Frontal cortex (tissue), 4 donors: ENCODE results near the gene NPHP1. TPM values are rescaled to one million over a fixed set of nuclear protein-coding genes. Genes with fewer than 3 reads are reported as not detected.
A peak's percentile ranks its signal among the peaks of the same experiment; 100 is the strongest.
"Not testable (repeated sequence)": the region's sequence is repeated elsewhere in the genome, so short reads cannot be mapped to it uniquely, and the experiment has no call there.

ENCODE experiments used
- DNase-seq, 2 donors: peaks; one replicate each; pipeline ENCODE4 v3.0.0; 2012; ENCODE audit warnings: low spot score in 2 of 2
- FAIRE-seq: peaks from 2 replicates; lab custom pipeline; 2012; peaks lifted over from hg19 to GRCh38; lab: Jason Lieb, UNC
- total RNA-seq: library from RNA; depleted of rRNA; stranded (reverse); fragments of >200 nt; gene quantifications from one replicate; pipeline ENCODE4 v1.2.3, GENCODE V29; 2014
- donor health status: control.
- donor health status: control.
- donor health status: control.

The NPHP1 gene
- total RNA-seq, result 7.3 TPM

DNA sequence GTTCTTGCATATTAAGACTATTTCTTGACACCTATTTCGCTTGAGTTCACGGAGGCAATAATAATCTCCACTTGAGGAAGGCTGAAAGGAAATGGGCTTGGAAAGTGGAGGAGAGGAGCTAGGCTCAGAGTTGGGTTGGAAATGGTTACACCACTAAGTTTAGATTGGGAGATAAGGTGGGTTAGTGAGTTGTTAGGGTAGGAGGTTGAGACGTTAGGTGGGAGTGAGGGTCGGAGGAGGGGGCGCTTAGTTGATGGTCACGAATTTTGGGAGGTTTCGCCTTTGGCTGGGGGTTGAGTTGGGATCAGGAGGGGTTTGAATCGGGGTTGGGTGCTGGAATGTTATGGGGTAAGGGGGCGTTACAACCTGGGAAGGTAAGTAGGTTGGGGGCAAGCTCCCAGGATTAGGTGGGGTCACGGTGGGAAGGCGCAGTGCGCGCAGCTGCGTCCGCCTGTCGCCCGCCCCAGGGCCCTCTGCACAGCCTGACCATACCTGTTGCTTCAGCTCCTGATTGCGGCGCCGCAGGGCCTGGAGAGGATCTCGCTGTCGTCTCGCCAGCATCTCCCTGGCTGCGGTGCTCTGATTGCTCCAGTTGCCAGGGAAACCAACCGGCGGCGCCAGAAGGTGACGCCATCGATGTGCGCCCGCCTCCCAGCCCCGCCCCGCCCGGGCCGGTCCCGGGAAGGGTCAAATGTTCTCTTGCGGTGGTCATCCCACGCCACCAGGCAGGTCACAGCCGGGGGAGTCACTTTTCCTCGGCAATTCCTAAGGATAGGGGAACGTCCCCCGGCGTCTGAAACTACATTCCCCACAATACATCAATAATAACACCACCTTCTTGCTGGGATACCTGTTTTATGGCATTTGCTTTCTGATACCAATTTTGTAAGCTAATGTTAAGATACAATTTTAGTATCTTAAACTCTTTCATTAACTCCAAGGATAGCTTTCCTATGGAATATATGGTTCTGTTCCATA lies at the start of gene NPHP1:
TSS of gene NPHP1 (minus strand) at position 606 of the 978 bp plus-strand sequence. CDS start at position 561, 45 bp downstream.
- FAIRE-seq, result no peak
- DNase-seq, result peak; percentile 85 to 95

DNA sequence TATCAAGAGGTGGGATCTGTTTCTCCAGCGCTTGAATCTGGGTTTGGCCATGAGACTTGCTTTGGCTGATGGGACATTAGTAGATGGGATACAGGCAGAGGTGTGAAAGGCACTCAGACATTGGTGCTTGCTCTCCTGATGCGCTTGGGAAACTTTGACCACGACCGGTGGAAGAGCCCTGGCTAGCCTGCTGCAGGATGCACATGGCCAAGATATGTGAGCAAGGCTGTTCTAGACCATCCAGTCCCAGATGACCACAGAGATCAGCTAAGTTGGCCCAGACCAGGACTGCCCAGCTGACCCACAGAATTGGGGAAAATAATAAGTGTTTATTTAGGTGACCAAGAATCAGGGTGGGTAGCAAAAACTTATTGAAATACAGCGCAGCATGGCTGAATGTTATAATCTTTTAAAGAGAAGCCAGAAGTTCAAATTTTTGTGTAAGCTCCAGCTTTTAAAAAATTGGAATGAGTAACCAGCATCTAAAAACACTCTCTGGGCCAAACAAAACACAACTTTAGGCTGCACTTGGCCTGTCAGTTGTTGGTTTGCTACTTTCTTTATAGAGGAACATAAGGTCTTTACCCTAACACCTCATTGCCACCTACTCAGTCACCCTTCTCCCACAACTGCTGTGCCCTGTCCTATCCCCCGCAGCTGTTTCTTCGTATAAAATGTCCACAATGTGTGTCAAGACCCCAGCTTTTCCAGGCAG lies 43.4 kb upstream of the NPHP1 start:
- not testable (repeated sequence) for FAIRE-seq, DNase-seq

DNA sequence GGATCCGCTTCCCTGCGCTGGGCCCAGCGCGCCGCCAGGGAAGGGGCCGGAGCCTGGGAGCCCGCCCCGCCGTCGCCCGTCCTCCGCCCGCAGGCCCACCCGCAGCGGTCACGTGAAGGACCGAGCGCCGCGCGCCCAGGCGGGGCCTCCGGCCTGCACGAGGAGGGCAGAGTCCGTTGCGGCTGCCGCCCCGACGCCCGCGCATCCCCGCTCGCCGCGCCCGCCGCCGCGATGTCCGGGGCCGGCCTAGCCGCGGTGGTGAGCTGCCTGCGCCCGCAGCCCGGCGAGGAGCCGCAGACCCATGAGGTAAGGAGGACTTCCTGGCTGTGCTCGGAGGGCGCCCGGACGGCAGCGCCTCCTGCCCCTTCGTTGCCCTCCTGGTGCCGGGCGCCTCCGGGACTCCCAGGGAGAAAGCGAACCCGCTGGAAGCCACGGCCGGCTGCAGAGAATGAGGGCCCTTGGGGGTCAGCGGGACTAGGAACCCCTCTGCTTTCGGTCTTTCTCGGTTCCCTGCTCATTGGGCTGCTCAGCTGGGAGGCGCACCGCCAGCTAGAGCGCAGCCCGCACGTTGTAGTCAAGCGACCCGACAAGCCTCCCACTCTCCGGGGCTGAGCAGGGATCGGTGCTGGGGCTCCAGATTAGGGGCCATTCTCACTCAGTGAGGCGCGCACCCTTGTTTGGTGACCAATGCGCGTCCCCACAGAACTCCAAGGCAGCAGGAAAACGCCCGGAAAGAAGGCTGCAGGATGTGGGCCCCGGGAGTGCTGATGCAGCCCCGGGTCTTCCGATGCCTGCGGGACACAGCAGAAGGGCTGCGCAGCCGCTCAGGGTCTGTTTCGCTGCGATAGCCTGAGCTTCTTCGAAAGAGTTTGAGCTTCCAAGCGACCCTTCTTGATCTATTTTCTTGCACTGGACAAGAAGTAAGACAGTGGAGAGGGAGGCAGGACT lies 40.9 kb upstream of the NPHP1 start:
- DNase-seq, FAIRE-seq: not testable (repeated sequence)

DNA sequence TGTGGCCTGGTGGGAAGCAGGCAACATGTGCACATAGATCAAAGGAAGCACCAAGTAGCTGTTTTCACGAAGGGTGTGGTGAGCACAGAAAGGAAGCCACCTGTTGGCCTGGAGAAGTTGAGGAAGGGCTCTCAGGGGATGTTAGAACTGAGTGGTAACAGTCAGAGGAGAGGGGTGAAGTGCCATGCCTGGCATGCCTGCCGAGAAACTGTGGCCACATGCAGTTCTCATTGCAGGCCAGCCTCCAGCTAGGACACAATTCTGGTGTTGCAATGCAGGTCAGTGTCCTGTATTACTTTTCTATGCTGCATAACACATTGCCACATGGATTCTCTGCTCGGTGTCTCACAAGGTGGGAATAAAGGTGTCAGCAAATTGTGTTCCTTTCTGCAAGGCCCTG lies 38.5 kb upstream of the NPHP1 start:
- DNase-seq, FAIRE-seq: not testable (repeated sequence)

DNA sequence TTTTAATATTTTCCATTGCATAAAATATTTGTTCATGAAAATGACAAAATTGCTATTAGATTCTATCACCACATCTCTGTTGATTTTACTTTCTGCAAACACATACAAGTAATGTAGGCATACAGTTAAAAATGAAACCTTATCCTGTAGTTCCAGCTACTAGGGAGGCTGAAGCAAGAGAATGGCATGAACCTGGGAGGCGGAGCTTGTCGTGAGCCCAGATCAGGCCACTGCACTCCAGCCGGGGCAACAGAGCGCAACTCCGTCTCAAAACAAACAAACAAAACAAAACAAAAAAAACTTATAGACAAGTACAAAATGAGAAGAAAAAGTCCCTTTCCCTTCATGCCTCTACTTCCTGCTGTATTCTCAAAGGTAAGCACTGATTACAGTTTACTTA lies 29.7 kb upstream of the NPHP1 start:
- not testable (repeated sequence) for DNase-seq, FAIRE-seq

DNA sequence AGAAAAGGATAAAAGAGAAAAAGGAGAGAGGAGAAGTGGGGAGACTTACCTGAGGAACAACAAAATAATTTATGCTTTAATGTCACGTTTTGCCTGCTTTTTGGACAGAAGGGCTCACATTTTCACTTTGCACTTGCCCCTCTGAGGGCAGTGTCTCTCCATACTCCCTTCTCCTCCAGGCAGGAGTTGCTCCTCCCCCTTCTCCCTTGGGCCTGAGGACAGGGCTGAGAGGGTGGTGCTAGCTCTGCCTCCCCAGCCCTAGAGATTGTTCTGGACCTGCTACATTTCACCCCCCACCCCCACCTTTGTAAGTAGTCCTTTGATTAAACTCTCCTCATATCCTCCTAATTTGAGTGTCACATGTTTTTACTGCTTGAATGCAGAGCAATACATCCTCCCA lies 25.1 kb upstream of the NPHP1 start:
- not testable (repeated sequence) for DNase-seq, FAIRE-seq

DNA sequence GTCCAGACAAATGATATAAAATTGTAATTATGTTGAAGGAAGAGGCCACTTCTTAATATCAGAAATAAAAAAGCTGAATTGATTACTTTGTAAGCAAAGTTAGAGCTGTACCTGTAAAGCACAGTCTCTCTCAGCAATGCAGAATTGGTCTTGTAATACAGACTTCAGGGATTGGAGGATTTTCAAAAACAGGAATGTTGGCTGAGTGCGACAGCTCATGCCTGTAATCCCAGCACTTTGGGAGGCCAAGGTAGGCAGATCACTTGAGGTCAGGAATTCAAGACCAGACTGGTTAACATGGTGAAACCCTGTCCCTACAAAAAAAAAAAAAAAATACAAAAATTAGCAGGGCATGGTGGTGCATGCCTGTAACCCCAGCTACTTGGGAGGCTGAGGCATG lies 17.8 kb upstream of the NPHP1 start:
- not testable (repeated sequence) for FAIRE-seq, DNase-seq

DNA sequence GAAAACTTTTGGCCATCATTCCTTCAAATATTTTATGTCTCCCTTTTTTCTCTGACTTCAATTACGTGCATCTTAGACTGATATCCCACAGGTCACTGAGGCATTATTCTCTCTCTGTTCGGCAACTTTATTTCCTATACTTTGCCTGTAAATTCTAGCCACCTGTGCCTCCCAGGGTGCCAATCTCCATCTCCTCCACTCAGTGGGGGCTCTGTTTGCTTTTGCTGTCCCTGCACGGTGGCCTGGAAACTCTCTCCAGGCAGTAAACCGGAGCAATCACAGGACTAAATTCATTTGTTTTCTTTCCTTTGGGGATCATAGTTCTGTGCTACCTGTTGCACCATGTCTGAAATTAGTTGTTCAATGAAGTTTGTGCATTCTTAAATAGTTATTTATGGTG lies 17.1 kb upstream of the NPHP1 start:
- FAIRE-seq (no peak), DNase-seq (no peak)

DNA sequence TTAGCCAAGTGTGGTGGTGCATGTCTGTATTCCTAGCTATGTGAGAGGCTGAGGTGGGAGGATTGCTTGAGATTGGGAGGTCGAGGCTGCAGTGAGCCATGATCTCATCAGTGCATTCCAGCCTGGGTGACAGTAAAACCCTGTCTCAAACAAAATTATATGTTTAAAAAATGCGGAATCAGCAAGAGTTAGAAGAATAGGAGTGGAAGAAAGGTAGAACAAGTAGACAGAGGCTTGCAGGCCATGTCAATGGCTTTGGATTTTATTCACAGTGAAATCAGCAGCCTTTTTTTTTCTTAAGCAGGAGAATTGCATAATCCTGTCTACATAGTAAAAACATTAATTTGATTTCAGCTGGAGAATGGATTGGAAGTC lies 15.4 kb upstream of the NPHP1 start:
- no peak for FAIRE-seq
- DNase-seq, result no peak

DNA sequence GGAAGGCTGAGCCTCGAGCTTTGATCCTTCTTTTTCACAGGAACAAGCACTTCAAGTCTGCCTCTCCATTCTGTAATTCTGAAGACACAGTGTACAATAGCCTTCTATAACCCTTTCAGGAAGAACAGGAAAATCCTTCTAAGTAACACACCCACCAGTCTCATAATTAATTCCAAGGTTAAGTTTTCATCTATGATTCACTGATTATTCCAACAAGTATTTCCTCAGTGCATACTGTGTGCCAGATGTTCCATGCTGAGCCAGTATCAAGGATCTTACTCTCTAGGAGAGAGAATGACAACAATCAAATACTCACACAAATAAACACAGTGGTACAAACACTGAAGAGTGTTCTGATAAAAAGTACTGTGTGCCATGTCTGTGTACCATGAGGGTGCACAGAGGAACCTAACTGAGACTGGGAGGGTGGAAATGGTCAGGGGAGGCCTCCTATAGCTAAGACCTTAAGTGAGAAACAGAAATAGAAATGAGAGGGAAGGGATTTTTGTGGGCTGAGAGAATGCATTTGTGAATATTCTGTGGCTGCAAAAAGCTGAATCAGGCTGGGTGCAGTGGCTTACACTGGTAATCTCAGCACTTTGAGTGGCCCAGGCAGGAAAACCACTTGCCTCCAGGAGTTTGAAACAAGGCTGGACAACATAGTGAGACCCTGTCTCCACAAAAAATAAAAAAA lies 14.8 kb upstream of the NPHP1 start:
- FAIRE-seq, result no peak

DNA sequence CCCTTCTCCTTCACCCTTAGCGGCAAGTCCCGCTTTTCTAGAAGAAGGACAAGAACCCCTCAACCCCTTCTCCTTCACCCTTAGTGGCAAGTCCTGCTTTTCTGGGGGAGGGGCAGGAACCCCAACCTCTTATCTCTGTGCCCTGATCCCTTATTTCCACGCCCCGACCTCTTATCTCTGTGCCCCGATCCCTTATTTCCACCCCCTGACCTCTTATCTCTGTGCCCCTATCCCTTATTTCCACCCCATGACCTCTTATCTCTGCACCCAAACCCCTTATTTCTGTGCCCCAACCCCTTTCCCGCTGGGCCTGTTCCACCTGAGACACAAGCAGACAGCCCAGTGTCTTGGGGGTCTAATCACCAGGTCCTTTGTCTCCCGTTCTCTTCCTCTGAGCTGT lies 14.1 kb upstream of the NPHP1 start:
- not testable (repeated sequence) for FAIRE-seq

More for the DNA sequence above, 14.8 kb upstream of the NPHP1 start:
- no peak for DNase-seq

DNA sequence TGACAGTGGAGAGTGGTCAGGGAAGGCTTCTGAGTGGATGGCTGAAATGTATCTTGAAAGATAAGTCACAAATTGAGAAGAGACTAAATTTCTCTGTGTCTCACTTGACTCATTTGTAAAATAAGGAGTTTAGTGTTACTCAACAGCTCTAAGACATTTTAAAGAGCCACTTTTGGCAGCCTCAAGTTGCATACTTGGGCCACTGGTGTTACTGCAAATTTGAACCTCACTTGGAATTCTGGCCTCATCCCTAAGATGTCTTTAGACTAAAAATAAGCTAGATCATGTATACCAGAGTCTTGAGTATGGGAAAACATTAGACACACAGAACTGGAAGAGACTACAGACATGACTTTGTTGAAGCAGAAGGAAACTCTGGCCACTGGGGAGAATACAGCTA lies 12.0 kb upstream of the NPHP1 start:
- no peak for FAIRE-seq
- DNase-seq, result no peak

More for the DNA sequence above, 14.1 kb upstream of the NPHP1 start:
- not testable (repeated sequence) for DNase-seq

DNA sequence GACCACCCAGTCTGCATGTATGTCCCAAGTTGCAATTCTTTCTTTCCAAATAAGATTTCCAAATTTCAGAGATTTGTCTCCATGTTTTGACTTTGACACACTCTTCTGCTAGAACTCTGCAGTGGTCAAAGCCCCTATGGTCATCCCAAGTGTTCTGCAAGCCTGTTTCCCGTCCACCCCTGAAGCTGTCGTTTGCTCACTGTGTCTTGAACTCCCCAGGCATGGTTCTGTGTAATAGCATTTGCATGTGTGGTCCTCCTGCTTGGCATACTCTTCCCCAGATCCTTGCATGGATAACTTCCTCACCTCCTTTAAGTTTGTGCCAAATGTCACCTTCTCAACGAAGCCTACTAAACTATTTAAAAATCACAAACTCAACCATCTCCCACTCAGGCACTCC lies 11.4 kb upstream of the NPHP1 start:
- no peak for DNase-seq
- no peak for FAIRE-seq

DNA sequence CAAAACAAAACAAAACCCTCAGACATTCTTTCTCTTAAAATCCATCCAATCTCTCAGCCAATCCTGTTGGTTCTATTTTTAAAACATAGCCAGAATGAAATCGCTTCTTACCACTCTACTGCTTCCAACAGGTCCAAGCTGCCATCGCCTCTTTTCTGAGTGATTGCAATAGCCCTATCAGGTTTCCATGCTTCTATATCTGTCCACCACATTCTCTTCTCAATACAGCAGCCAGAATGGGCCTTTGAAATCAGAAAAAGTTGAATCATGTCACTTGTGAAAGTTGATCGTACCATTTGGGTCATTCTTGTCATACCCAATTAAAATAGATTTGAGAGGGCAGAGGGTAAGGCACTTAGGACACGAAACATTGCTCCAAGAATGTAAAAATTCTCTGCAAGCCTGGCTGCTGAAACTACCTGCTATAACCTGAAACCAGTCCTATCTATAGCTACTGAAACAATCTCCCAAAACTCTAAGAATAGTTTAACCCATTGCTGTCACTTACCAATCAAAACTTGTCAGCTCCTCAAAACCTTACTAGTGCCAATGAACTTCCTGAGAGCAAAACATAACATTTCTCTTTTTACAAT lies 10.8 kb upstream of the NPHP1 start:
- FAIRE-seq (no peak), DNase-seq (no peak)

DNA sequence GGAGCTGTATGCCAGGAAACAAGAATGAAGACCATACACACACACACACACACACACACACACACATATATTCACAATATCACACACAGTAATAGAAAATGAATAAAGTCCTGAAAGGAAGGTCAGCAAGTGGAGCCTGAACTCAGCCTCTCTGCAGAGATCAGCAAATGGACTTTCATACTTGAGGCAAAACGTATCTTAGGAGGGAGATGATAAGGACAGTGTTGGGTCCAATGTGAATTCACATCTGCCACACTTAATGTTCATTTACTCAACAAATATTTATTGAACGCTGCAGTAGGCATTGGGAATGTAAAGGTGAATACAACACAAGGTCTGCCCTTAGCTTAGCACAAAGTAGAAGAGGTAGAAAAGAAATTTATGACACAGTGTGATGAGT lies 10.3 kb upstream of the NPHP1 start:
- FAIRE-seq, result no peak
- no peak for DNase-seq

DNA sequence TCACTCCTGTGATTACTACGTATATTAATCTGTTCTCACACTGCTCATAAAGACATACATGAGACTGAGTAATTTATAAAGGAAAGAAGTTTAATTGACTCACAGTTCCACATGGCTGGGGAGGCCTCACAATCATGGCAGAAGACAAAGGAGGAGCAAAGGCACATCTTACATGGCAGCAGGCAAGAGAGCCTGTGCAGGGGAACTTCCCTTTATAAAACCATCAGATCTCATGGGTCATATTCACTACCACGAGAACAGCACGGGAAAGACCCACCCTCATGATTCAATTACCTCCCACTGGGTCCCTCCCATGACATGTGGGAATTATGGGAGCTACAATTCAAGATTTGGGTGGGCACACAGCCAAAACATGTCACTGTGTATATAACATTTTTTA lies 8.7 kb upstream of the NPHP1 start:
- FAIRE-seq, DNase-seq: not testable (repeated sequence)

DNA sequence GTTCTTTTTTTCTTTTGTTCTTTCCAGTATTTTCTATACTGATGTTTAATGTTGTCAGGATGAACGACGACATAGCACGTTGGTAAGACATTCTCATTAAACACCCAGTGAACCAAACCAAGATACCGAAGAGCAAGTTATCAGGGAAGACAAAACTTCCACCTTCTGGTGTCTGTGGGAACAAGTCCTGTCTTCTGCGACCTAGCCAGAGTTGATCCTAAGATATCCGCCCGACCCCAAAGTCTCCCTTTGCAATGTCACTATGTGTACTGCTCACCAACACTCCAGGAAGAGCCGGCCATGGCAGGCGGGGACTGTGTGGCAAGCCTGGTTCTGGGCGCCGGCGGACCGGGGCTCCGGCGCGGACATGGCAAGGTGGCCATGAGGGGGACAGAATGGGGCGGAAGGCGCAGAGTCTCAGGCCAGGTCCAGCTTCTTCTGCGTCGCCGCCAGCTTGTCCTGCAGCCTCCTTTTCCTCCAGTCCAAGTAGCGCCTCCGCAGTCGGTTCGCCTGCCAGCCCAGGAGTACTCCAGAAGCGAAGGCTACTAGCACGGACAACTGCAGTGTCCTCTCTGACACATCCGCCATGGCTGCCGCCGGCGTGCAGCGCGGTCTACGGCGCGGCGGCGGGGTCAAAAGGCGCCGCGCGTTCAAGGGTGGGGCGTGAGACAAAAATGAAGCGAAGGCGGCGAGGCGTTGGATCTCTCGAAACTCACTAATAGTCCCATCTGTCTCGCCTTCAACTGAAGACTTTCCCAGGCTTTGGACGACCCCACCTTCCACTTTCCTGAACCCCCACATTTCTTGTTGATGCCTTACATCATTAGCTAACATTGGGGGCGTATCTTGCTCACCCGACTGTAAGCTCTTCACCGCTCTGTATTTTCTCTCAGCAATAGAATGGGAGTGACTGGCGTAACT lies 7.4 kb upstream of the NPHP1 start, which contains the start of gene MTLN:
TSS of gene MTLN (minus strand) at position 610 of the 921 bp plus-strand sequence. CDS start at position 588, 22 bp downstream.
- FAIRE-seq (no peak), DNase-seq (peak; percentile 59 to 71)
